DND-41 (cell line): ENCODE data around the gene SLC39A3.

Experiments used
- ATAC-seq: fragments of 200-7000 bp; cut with Tn5 transposase; 3 replicates; pipeline ENCODE4 v1.9.1; 2021; ENCODE audit warnings: low read depth; ENCODE audit not compliant: insufficient read depth
- DNase-seq: peaks from one replicate; pipeline ENCODE4 v3.0.0-alpha.2; 2020
- H2AFZ ChIP-seq: 2 replicates; pipeline ENCODE4 v1.6.0; 2012; ENCODE audit warnings: low read depth, low read length
- H3K27ac ChIP-seq: 2 replicates; pipeline ENCODE4 v1.5.1; 2012; ENCODE audit warnings: low read length, inconsistent platforms
- H3K27me3 ChIP-seq: fragments of 200-600 bp; sonication (generic); 2 replicates; pipeline ENCODE4 v1.6.0; 2012; ENCODE audit warnings: low read length, mild to moderate bottlenecking, inconsistent platforms; ENCODE audit not compliant: insufficient read depth, poor library complexity
- H3K36me3 ChIP-seq: 2 replicates; pipeline ENCODE4 v1.5.1; 2012; ENCODE audit warnings: low read length, inconsistent platforms; ENCODE audit not compliant: insufficient read depth
- H3K4me1 ChIP-seq: 2 replicates; pipeline ENCODE4 v1.5.1; 2012; ENCODE audit warnings: mild to moderate bottlenecking, low read length; ENCODE audit not compliant: insufficient read depth
- H3K4me2 ChIP-seq: 2 replicates; pipeline ENCODE4 v1.6.0; 2012; ENCODE audit warnings: mild to moderate bottlenecking, moderate library complexity, low read length, inconsistent platforms; ENCODE audit not compliant: insufficient read depth
- H3K4me3 ChIP-seq, 2 experiments: fragments of 200-600 bp in 1 of 2; shearing (Covaris generic) in 1 of 2; 2 replicates each; pipeline ENCODE4 v1.5.1; 2012 to 2016; ENCODE audit warnings: inconsistent platforms in 2 of 2, low read length in 2 of 2, mild to moderate bottlenecking in 2 of 2, low read depth in 1 of 2, moderate library complexity in 1 of 2
- H3K79me2 ChIP-seq: 2 replicates; pipeline ENCODE4 v1.6.0; 2012; ENCODE audit warnings: low read length, inconsistent platforms; ENCODE audit not compliant: insufficient read depth
- H3K9ac ChIP-seq: 2 replicates; pipeline ENCODE4 v1.6.0; 2012; ENCODE audit warnings: low read depth, mild to moderate bottlenecking, inconsistent platforms, low read length, moderate library complexity
- H3K9me3 ChIP-seq: 2 replicates; pipeline ENCODE4 v1.5.1; 2012; ENCODE audit warnings: low read length, moderate library complexity, mild to moderate bottlenecking, inconsistent platforms; ENCODE audit not compliant: insufficient read depth, severe bottlenecking
- H4K20me1 ChIP-seq: 2 replicates; pipeline ENCODE4 v1.6.0; 2012; ENCODE audit warnings: low read length; ENCODE audit not compliant: insufficient read depth
- EZH2 ChIP-seq: IDR thresholded peaks from 3 replicates; pipeline ENCODE4 v1.6.1; 2012; ENCODE audit warnings: borderline replicate concordance, low read depth, mild to moderate bottlenecking, moderate library complexity, low read length, inconsistent platforms; ENCODE audit not compliant: severe bottlenecking
- TF ChIP-seq, protein P1 (sequence below): IDR thresholded peaks from 2 replicates; pipeline ENCODE4 v1.5.1; 2012; ENCODE audit warnings: borderline replicate concordance, low read length, moderate library complexity, mild to moderate bottlenecking; ENCODE audit not compliant: poor library complexity, severe bottlenecking; ENCODE audit errors: extremely low read depth

SLC39A3 gene

DNA sequence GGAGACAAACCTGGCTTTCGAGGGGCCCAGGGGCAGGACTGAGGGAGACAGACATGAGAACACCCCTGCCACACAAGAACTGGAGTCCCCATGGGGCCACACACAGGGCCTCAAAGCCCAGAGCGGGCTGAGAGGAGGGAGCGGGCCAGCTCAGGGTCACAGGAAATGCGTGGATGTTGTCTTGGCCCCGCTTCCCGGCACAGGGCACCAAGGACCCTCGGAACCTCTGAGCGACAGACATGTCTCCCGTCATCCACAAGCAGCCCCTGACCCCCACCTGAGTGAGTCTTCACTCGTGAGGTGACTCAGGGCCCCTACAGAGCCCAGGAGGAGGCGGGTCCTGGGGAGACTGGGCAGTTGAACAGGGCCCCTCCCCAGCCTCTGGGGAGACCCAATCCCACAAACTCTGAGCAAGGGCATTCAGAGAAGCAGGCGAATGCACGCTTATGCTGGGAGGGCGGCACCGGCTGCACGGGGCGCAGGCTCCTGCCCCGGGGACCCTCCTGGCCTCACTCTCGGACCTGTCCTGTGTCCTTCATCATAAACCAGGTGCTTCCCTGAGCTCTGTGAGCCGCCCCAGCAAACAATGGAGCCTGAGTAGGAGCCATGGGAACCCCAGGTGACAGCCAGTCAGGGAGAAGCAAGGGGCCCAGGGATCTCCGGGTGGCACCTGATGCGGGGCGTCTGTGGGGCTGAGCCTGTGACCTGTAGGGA, 23.1 kb upstream of the SLC39A3 start:
- Histone ChIP-seq H3K27ac (no peak overlapping the region), H3K79me2 (peaks cover 3% of the 10 kb centered on the region), H4K20me1 (peaks cover 33% of the 10 kb centered on the region), H3K9ac (no peak overlapping the region), H2AFZ (no peak overlapping the region), H3K4me2 (no peak overlapping the region), H3K4me1 (no peaks in the 10 kb centered on the region), H3K36me3 (peaks cover 88% of the 10 kb centered on the region), H3K27me3 (no peaks in the 10 kb centered on the region), H3K4me3 (no peak overlapping the region), H3K9me3 (no peaks in the 10 kb centered on the region)
- no peak for DNase-seq
- no peak for ATAC-seq
- TF ChIP-seq EZH2, result no peak

DNA sequence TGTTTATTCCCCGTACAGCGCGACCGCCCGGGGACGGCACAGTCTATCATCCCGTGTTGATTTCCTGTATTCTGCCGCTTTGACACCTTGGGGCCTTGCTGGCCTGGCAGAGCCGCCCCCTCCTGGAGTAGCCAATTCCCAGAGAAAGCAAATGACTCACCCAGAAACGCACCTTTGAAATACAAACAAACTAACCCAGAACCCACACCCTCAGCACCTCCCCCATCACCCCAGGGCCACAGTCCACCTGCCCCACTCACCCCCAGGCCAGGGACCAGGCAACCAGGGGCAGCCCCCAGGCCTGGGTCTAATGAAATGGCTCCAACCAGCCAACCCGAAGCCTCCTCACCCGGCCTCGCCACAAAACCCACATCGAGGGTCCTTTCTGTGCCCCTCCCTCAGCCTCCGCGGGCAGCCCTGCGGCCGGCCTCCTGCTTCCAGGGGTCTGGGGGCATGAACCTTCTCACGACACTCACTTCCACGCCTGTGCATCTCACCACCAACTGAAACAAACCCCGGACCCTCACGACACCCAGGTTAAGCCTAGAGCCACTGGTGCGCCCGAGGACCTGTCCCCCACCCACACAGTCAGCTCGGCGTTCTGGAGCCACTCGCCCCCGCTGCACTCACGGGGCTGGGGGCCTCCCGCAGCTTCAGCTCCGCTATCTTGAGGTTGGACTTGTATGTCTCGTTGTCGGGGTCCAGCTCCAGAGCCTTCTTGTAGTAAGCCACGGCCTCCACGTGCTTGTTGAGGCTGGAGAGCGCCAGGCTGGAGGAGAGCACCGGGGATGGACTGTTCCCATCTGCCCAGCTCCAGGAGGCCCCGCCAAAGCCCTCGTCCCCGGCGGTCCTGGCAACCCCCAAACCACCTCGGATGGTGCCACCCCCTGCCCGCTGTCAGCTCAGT, 22.3 kb upstream of the SLC39A3 start:
- Histone ChIP-seq H2AFZ (no peak overlapping the region), H4K20me1 (peaks cover 25% of the 10 kb centered on the region), H3K27me3 (no peaks in the 10 kb centered on the region), H3K4me3 (no peak overlapping the region), H3K36me3 (peaks cover 88% of the 10 kb centered on the region), H3K27ac (no peak overlapping the region), H3K4me1 (no peaks in the 10 kb centered on the region), H3K9me3 (no peaks in the 10 kb centered on the region), H3K79me2 (no peaks in the 10 kb centered on the region; the same call in 1 of the 2 replicates), H3K9ac (no peak overlapping the region), H3K4me2 (no peak overlapping the region)
- DNase-seq (no peak), ATAC-seq (no peak)
- TF ChIP-seq, protein P1, sequence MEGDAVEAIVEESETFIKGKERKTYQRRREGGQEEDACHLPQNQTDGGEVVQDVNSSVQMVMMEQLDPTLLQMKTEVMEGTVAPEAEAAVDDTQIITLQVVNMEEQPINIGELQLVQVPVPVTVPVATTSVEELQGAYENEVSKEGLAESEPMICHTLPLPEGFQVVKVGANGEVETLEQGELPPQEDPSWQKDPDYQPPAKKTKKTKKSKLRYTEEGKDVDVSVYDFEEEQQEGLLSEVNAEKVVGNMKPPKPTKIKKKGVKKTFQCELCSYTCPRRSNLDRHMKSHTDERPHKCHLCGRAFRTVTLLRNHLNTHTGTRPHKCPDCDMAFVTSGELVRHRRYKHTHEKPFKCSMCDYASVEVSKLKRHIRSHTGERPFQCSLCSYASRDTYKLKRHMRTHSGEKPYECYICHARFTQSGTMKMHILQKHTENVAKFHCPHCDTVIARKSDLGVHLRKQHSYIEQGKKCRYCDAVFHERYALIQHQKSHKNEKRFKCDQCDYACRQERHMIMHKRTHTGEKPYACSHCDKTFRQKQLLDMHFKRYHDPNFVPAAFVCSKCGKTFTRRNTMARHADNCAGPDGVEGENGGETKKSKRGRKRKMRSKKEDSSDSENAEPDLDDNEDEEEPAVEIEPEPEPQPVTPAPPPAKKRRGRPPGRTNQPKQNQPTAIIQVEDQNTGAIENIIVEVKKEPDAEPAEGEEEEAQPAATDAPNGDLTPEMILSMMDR, result no peak
- no peak for TF ChIP-seq EZH2

DNA sequence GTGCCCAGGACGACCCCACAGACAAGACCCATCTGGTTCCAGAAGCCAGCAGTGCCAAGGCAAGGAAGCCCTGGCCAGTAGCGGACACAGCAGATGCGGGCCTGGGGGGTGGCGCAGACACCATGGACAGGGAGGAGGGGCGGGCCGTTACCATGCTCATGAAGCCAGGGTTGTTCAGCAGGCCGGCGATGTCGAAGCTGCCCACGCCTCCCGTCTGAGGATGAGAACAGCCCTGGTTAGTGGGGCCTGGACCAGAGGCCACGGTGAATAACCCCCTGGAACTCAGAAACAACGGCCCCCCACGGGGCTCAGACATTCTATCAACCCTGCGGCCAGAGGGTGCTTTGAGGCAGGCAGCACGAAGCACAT, 21.5 kb upstream of the SLC39A3 start:
- Histone ChIP-seq H3K4me3 (no peak overlapping the region), H3K9me3 (no peaks in the 10 kb centered on the region), H4K20me1 (peaks cover 25% of the 10 kb centered on the region), H3K27me3 (no peaks in the 10 kb centered on the region), H3K79me2 (no peaks in the 10 kb centered on the region), H3K36me3 (peaks cover 88% of the 10 kb centered on the region), H3K9ac (no peak overlapping the region), H2AFZ (no peak overlapping the region), H3K4me1 (no peaks in the 10 kb centered on the region), H3K4me2 (no peak overlapping the region), H3K27ac (no peak overlapping the region)
- TF ChIP-seq, protein P1, result no peak
- TF ChIP-seq EZH2, result no peak
- ATAC-seq (no peak), DNase-seq (no peak)

DNA sequence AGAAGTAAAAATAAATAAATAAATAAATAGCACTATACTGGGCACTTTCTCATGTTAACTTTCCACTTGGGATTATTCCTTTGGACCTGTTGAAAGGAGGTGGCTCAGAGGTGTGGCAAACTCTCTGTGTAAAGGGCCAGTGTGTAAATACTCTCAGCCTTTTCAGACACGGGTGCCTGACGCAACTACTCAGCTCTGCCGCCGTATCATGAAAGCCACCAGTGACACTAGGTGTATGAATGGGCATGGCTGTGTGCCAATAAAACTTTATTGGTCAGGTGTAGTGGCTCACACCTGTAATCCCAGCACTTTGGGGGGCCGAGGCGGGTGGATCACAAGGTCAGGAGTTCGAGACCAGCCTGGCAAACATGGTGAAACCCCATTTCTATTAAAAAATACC, 20.1 kb upstream of the SLC39A3 start:
- Histone ChIP-seq H3K9ac (no peak overlapping the region), H3K36me3 (peaks cover 86% of the 10 kb centered on the region), H2AFZ (no peak overlapping the region), H3K4me3 (no peak overlapping the region), H3K9me3 (no peaks in the 10 kb centered on the region), H4K20me1 (peaks cover 25% of the 10 kb centered on the region), H3K4me1 (no peaks in the 10 kb centered on the region), H3K4me2 (no peak overlapping the region), H3K79me2 (no peaks in the 10 kb centered on the region), H3K27me3 (no peaks in the 10 kb centered on the region), H3K27ac (no peak overlapping the region)
- no peak for DNase-seq
- TF ChIP-seq, protein P1, result no peak
- TF ChIP-seq EZH2, result no peak
- ATAC-seq, result no peak
